ENCODE results near the gene WSB2. TPM values are rescaled to one million over a fixed set of nuclear protein-coding genes. Genes with fewer than 3 reads are reported as not detected.
"Not testable (repeated sequence)": the region's sequence is repeated elsewhere in the genome, so short reads cannot be mapped to it uniquely, and the experiment has no call there.

Gene WSB2
- total RNA-seq, 1 donor from 2014 or later: 37.1 TPM

DNA sequence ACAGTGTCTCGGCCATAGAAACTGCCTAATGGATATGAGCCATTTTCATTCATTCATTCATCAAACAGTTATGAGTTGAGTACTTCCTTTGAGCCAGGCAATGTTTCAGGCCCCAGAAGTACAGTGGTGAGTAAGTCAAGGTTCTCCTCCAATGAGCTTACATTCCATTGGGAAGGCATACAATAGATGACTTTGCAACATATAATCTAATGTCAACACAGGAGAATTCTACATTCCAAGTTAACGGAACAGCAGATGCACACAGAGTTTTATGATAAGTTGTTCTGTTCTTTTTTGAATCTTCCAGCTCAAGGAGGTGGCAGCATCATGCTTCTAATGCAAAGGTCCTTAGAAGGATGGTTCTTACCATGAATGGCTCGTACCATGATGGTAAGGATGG, 47.7 kb downstream of the WSB2 start:
- no peak overlapping the region for H3K4me3 Mint-ChIP-seq
- no peaks in the 10 kb centered on the region for H3K36me3 Mint-ChIP-seq
- H3K27ac Mint-ChIP-seq: no peak overlapping the region
- no peak for DNase-seq (ENCODE audit: low spot score in 2 of 2, unreplicated experiment in 2 of 2)
- H3K4me1 Mint-ChIP-seq: peaks cover 12% of the 10 kb centered on the region
- no peaks in the 10 kb centered on the region for H3K27me3 Mint-ChIP-seq (ENCODE audit: low read depth)
- H3K9me3 Mint-ChIP-seq: no peaks in the 10 kb centered on the region
- TF ChIP-seq CTCF (IDR thresholded peaks at IDR 0.05; ENCODE audit: unreplicated experiment): no peak

DNA sequence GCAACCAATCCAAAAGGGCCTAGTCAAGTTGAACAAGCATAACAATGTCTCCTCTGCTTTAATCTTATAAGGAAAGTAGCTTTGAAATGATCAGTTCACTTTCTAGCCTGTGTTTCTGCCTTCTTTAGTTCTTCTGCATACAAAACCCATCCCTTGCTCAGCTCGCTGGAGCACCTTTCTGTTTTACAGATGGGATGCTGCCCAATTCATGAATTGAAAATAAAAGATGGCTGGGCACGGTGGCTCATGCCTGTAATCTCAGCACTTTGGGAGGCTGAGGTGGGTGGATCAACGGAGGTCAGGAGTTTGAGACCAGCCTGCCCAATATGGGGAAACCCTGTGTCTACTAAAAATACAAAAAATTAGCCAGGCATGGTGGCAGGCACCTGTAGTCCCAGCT, 49.0 kb downstream of the WSB2 start:
- no peak overlapping the region for H3K27ac Mint-ChIP-seq
- peaks cover 9% of the 10 kb centered on the region for H3K27me3 Mint-ChIP-seq (ENCODE audit: low read depth)
- DNase-seq (ENCODE audit: low spot score in 2 of 2, unreplicated experiment in 2 of 2): no peak
- H3K4me1 Mint-ChIP-seq: peaks cover 3% of the 10 kb centered on the region
- no peaks in the 10 kb centered on the region for H3K36me3 Mint-ChIP-seq
- no peak for TF ChIP-seq CTCF (IDR thresholded peaks at IDR 0.05; ENCODE audit: unreplicated experiment)
- no peaks in the 10 kb centered on the region for H3K9me3 Mint-ChIP-seq
- H3K4me3 Mint-ChIP-seq: no peak overlapping the region

- no peak overlapping the region for H3K27ac Mint-ChIP-seq
- no peak overlapping the region for H3K4me3 Mint-ChIP-seq
- H3K27me3 Mint-ChIP-seq (ENCODE audit: low read depth): peaks cover 10% of the 10 kb centered on the region
- no peaks in the 10 kb centered on the region for H3K9me3 Mint-ChIP-seq
- H3K4me1 Mint-ChIP-seq: peaks cover 1% of the 10 kb centered on the region
- no peak for DNase-seq (ENCODE audit: low spot score in 2 of 2, unreplicated experiment in 2 of 2)
- no peak for TF ChIP-seq CTCF (IDR thresholded peaks at IDR 0.05; ENCODE audit: unreplicated experiment)
- H3K36me3 Mint-ChIP-seq: no peaks in the 10 kb centered on the region
Observed at GRCh38 chr12:118011377-118011776, 49.6 kb downstream of the WSB2 start.

- no peak overlapping the region for H3K4me3 Mint-ChIP-seq
- no peak for DNase-seq (ENCODE audit: low spot score in 2 of 2, unreplicated experiment in 2 of 2)
- H3K4me1 Mint-ChIP-seq: no peaks in the 10 kb centered on the region
- H3K27ac Mint-ChIP-seq: no peak overlapping the region
- no peaks in the 10 kb centered on the region for H3K9me3 Mint-ChIP-seq
- no peak for TF ChIP-seq CTCF (IDR thresholded peaks at IDR 0.05; ENCODE audit: unreplicated experiment)
- H3K27me3 Mint-ChIP-seq (ENCODE audit: low read depth): peaks cover 10% of the 10 kb centered on the region
- H3K36me3 Mint-ChIP-seq: no peaks in the 10 kb centered on the region
Observed at GRCh38 chr12:118010903-118011302, 50.1 kb downstream of the WSB2 start.

DNA sequence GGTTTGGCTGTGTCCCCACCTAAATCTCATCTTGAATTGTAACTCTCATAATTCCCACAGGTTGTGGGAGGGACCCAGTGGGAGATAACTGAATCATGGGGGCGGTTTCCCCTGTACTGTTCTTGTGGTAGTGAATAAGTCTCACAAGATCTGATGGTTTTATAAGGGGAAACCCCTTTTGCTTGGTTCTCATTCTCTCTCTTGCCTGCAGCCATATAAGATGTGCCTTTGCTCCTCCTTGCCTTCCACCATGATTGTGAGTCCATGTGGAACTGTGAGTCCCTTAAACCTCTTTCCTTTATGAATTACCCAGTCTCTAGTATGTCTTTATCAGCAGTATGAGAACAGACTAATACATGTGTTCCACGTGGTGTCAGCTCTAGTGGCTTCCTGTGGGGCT, 61.2 kb downstream of the WSB2 start:
- not testable (repeated sequence) for H3K36me3 Mint-ChIP-seq; H3K9me3 Mint-ChIP-seq; H3K4me3 Mint-ChIP-seq; H3K4me1 Mint-ChIP-seq; H3K27me3 Mint-ChIP-seq (ENCODE audit: low read depth); H3K27ac Mint-ChIP-seq; DNase-seq (ENCODE audit: low spot score in 2 of 2, unreplicated experiment in 2 of 2)

GRCh38 chr12:117998719-117999118, 62.3 kb downstream of the WSB2 start:
- Mint-ChIP-seq H3K36me3 (no peaks in the 10 kb centered on the region), H3K9me3 (peaks cover 5% of the 10 kb centered on the region), H3K4me3 (no peak overlapping the region), H3K27ac (no peak overlapping the region), H3K4me1 (no peaks in the 10 kb centered on the region), H3K27me3 (ENCODE audit: low read depth) (peaks cover 6% of the 10 kb centered on the region)
- DNase-seq (ENCODE audit: low spot score in 2 of 2, unreplicated experiment in 2 of 2): no peak
- no peak for TF ChIP-seq CTCF (IDR thresholded peaks at IDR 0.05; ENCODE audit: unreplicated experiment)

Data from mesothelial cell of epicardium (in vitro differentiated cells).